ENCODE measurements around the gene PPP1R26.
A peak's percentile ranks its signal among the peaks of the same experiment; 100 is the strongest.

PPP1R26 gene

DNA sequence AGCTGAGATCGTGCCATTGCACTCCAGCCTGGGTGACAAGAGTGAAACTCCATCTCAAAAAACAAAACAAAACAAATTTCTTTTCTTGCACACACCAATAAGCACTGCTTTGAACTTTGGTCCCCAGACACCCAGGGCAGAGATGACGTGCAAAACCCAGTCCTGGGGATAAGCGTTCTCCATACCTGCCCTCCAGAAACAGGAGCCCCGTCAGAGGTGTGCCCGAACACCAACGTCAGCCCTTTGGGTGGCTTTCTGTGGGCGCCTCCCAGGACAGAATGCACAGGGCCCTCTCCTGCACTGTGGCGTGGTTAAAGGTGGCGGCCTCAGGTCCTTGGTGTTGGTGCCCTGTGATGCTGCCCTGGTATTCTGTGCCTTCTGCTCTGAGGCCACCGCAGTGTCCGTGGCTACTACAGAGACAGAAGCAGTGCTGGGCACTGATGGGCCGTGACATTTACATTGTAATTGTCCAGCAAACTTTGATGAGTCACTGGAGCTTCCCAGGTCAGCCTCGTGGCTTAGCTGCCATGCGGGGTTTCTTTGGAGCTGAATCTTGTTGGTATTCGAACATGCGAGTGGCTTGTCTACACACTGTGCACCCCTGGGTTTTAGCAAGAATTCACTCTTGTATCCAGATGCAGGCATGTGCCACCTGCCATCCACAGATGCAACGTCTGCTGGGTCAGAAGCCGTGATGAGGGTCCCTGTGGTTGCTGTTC is 9.8 kb downstream of the PPP1R26 start:
- no peak for DNase-seq (ENCODE audit: low read depth in 2 of 2)

DNA sequence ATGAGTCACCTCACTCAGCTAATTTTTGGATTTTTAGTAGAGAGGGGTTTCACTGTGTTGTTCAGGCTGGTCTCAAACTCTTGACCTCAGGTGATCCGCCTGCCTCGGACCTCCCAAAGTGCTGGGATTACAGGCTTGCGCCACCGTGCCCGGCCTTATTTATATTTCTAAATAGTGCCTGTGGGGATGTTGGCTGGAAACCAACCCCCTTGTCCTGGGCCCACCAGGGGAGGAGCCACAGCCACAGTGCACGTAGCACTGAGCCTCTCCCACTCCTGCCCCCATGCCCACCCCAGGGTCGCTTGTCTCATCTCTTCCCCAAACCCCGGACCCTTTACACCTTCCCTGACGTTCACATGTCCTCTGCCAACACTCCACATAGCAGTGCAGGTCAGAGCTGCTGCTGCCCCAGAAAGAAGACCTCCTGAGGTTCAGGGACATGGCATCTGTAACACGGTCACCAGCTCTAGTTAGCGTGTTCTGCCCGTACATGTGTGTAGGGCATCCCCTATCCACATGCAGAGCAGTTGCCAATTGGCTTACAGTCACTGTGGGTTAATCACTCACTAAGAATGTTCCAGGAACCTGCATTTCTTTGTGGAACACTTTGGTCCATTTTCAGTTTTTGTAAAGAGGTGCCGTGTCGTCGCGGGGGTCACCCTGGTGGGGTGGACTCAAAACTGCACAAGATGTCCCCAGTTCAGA is 10.7 kb downstream of the PPP1R26 start:
- DNase-seq (ENCODE audit: low read depth in 2 of 2): no peak

DNA sequence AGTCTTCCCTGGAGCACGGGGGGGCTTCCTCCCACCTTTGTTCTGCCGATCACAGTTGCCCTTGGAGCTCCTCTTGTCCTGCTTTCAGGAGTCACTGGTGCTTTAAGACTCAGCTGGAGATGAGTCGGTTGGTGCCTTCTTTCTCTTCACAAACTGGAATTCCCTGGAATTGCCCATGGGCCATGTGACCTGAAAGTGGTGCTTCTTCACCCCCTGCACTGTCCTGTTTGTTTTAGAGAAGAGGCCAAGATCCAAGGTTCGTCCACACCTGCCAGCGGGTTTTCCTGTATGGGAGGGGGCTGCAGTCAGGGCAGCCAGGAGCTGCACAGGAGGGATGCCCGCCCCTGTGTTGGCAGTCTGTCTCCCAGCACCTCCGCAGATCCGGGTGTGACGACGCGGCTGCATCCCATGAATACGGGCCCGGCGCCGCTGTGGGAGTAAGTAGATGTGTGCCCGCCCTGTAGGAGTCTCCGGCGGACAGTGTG is 11.4 kb downstream of the PPP1R26 start:
- no peak for DNase-seq (ENCODE audit: low read depth in 2 of 2)

DNA sequence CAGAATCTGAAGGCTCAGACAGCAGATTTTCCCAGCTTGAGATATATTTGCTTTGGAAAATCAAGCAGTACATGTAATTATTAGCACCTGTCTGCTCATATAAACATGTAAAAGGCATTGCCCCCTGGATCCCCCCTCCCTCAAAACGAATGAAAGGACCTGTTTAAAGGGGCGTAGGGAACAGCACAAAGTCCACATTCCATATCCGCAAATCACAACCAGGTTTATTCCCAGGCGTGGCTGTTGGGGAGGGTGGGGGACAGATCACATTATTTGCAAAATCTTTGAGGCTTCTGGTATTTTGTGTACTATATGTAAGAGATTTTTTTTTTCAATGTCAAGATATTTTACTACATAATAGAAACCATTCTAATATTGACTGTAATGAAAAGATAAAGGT is 12.2 kb downstream of the PPP1R26 start:
- no peak for DNase-seq (ENCODE audit: low read depth in 2 of 2)

DNA sequence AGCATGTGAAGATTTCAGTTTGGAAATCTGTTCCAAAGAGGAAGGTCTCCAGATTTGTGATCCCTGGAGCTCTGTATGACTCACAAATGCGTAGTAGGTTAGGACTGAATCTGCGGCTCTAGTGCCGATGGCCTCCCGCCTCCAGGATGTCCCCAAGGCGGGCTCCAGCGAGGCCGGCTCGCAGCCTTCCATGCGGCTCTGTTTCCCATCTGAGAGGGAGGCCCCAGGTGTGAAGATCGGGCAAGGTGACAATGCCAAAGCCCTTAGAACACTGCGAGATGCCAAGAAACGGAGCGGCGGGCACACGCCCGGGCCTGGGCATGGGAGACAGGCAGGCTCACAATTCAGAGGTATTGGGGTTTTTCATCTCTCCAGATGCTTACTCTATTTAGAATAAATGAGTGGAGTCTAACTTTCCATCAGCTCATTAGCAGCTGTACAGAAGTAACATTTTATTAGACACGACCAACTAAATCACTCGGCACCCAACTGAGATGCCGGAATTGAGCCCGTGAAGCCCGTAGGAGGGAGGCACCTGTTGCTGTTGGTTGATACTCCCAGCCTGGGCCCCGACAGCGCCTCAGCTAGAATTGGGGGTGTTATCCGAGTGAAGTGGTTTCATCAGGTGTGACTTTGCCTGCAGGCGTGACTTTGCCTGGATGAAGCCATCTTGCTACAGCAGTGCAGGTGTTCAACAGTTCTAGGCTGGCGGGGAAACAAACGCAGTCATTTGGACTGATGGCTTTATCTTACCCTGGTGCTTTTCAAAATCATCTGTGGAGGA is 13.5 kb downstream of the PPP1R26 start:
- no peak for DNase-seq (ENCODE audit: low read depth in 2 of 2)

DNA sequence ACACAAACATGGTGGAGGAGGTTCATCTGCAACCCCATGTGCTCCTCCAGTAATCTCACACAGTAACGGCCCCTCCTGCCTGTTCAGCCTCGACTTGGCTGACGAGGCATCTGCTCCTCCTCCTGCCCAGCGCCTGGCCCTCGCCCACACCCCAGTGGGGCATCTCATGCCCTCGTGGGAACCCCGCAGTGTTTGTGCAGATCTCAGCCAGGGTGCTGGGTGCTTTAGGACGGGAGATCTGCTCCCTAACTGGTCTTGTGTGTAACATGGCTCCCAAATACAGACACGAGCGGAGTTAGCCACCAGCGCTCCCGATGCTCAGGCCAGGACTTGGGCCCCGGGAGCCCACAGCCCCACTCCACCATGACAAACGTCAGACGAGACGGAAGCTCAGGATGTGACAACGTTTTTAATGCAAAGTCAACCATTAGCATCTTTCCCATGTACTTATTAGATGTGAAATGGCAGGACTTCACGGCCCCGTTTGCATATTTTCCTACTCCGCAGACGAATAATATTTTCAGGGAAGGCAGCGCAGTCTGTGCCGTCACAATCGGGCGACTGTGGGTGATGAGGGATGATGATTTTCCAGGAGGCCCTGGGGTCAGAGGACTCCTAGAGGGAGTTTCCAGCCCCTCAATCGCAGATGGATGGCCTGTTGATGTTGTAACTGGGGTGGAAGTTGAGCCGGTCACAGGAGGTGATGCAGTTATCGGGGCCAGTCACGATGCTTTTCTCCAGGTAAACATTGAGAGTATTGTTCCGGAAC is 15.4 kb downstream of the PPP1R26 start:
- DNase-seq (ENCODE audit: low read depth in 2 of 2): no peak

DNA sequence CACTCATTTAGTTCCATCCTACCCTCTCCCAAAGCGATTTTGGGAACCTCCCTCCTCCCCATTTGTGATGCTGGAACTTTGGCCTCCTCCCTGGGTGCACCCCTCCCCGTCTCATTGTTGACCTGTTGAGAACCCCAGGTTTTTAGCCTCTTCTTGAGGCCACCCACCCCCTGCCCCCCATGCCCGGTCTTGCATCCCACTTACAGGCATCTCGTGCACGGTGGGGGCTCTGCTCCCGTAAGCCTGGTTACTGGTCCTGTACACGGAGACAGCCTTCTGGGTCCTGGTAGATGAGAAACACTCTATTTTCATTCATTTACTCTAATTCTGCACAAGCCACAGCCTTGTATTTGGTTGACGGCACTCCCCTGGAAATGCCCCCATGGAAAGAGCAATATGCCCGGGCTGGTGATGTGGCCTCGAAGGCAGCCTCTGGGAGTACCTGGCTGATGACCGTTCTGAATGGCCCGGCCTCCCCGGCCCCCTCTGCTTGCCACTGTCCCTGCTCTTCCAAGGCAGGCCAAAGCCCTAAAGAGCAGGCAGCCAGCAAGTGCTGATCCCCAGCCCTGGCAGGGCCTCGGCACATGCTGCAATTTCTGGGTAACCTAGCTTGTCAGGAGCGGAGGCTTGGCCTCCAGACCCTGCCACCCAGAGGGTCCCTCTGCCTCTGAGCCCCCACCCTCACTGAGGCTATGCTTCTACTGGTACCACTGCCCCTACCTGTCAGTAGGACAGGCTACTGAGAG is 19.0 kb downstream of the PPP1R26 start:
- DNase-seq (ENCODE audit: low read depth in 2 of 2): no peak

DNA sequence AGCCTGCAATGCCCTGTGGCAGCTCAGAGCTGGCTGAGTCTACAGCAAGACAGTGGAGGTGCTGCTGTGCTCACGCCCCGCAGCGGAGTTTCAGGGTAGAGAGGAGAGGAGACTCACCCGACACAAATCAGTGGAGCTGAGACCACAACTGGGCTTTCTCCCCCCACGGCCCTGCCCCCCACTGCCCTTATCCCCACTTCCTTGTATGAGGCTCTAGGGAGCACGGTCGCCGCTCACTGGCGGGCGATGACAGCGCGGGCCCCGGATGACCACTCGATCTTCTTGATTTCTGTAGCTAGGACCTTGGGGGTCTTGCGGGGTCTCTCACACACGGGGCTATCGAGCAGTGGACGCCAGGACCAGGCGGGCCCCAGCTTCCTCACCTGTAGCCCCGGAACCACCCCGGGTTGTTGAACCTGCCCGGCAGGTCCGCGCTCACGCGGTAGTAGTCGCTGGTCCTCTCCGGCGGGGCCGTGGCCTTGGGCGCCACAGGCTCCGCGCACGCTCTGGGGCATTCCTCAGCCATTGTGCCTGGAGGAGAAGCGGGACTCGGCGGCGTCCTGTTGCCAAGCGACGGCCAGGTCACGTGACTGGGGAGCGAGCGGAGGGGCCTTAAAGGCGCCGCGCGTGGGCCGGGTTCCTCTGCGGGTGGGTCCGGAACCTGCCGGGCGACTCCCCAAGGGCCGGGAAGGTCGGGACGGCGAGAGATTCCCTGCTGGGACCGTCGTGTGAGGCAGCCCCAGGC is 19.9 kb downstream of the PPP1R26 start:
- DNase-seq (ENCODE audit: low read depth in 2 of 2): peak; percentile 79 to 83

DNA sequence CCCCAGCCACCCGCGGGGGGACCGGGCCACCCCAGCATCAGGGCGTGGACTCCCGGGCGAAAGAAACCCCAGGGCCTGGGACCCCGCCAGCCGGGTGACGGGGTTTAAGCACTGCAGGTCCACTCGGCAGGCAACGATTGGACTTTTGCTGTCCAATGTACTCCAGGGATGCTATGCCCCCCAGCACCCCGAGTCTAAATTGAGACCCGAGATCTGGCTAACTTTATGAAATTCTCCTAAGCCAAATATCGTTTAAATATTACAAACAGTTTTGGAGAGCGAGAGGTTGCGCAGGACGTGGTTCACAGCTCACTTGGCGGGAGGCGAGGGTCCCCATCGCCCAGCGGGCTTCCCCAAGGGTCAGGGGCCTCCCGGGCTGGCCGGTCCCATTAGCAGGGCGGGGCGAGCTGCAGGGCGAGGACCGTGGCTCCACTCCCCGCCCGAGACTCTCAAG is 20.5 kb downstream of the PPP1R26 start:
- DNase-seq (ENCODE audit: low read depth in 2 of 2): no peak

DNA sequence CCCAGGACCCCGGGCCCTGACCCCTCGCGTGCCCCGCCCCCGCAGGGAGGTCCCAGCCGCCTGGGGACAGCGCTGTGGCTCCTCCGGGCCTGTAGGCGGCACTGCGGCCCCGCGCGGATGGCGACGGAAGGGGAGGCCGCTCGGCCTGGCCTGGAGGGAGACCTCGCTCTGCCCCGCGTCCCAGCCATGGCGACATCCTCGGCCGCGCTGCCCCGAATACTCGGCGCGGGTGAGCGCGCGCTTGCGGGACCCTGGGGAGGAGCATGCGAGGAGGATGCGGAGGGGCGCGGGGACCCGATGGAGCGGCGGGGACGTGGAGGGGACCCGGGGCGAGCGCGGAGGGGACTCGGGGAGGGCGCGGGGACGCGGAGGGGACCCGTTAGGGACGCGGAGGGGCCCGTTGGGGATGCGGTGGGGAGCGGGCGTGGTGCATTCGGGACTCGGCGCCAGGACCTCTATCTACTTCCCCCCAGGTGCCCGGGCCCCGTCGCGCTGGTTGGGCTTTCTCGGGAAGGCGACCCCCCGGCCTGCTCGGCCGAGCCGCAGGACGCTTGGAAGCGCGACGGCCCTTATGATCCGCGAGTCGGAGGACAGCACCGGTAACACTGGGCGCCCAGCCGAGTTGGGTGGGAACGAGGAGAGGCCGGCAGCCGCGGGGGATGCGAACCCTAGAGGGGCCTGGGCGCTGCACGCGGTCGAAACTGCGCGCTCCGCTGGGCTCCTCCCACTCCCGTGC is 21.1 kb downstream of the PPP1R26 start, which contains the start of gene MRPS2:
TSS of gene MRPS2 (plus strand) at position 158 of the 736 bp plus-strand sequence. CDS start at position 187, 29 bp downstream.
- peak; percentile 63 to 74 for DNase-seq (ENCODE audit: low read depth in 2 of 2)

DNA sequence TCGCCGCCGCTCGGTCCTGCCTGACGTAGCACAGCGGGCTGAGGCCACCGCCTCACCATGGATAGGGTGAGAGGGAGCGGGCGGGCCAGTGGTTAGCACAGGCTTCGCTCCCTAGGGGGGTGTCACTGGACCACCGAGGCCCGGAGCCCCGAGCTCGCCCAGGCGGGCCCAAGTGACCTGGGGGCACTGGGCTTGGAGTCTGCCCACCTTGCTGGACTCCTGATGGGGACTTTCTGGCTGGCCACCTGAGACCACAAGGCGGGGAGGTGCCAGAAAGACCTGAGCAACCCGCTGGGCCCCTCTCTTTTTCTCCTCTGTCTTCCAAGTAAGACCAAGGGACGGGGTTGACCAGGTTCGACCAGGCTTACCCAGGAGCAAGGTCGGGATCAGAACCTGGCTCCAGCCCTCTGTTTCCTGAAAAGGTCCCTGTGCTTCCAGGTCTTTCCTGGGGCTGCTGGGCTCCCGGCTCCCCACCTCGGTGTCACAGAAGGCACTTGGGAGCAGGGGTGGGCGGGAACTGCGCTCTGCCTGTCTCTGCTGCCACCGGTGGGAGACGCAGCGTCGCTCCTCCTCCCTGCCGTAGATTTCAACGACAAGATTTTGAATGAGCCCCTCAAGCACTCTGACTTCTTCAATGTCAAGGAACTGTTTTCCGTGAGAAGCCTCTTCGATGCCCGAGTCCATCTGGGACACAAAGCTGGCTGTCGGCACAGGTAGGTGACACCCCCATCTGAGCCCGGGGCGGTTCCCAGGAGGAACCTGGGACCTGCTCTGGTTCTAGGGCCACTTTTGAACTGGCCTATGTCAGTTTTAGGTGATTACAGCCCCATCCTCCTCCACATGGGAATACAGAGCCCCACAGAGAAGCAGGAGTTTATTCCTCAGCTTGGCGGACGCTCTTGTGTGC is 21.9 kb downstream of the PPP1R26 start:
- DNase-seq (ENCODE audit: low read depth in 2 of 2): no peak

DNA sequence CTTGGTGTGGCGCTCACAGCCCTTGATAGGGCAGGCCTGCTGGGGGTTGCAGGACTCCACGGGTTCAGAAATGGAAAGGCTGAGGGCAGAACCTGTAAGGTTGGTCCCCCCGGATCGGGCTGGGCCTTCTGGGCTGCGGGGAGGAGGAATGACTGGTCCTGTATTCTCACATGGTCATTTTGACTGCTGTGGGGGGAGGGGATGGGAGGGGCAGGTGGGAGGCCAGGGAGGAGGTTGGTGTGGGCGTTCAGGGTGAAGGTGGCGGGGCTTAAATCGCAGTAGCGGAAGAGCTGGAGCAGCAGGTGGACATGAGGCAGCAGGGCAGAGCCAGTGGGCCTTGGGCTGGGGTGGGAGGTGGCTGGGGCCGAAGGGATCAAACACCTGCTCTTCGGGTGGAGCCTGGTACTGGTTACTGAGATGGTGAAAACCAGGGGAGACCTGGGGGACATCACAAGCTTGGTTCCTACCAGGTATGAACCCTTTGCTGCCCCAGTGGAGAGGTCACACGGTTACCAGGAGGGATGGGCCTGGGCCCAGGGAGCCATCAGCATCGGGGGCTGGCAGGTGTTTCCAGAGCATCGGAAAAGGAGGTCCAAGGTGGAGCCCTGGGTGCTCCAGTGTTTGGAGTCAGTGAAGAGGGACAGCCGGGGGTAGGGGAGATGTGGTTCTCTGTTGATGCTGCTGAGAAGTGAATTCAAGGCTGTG is 22.7 kb downstream of the PPP1R26 start:
- no peak for DNase-seq (ENCODE audit: low read depth in 2 of 2)

DNA sequence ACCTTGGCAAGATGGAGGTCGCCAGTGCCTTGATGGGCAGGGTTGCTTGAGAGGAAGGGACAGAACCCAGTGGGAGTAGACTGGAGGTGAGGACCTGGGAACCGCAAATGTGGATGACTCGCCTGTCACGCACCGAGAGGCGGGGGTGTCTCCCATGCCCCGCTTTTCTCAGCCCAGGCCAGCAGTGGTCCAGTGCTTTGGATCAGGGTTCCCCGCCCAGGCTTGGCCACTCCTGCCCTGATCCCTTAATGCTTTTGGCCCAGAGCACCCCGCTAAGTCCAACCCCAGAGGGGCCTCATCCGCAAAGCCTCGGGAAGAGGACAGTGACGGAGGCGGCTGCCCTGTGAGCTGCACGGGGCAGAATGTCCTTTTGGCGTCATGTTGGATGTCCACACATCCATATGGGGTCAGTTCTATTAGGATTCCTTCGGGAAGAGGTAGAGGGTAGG is 23.3 kb downstream of the PPP1R26 start:
- no peak for DNase-seq (ENCODE audit: low read depth in 2 of 2)

DNA sequence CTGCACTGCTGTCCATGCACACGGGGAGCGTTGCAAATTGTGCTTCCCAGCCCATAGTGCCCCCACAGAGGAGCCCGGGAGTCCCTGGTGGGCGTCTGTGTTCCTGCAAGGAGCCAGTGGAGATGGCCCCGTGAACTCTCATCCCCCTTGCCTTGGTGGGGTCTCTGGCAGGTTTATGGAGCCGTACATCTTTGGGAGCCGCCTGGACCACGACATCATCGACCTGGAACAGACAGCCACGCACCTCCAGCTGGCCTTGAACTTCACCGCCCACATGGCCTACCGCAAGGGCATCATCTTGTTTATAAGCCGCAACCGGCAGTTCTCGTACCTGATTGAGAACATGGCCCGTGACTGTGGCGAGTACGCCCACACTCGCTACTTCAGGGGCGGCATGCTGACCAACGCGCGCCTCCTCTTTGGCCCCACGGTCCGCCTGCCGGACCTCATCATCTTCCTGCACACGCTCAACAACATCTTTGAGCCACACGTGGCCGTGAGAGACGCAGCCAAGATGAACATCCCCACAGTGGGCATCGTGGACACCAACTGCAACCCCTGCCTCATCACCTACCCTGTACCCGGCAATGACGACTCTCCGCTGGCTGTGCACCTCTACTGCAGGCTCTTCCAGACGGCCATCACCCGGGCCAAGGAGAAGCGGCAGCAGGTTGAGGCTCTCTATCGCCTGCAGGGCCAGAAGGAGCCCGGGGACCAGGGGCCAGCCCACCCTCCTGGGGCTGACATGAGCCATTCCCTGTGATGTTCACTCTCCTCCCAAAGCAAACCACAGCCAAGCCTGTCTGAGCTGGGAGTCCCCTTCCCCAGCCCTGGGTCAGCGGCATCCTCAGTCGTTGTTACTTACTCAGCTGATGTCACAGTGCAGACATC is 24.0 kb downstream of the PPP1R26 start:
- DNase-seq (ENCODE audit: low read depth in 2 of 2): no peak

DNA sequence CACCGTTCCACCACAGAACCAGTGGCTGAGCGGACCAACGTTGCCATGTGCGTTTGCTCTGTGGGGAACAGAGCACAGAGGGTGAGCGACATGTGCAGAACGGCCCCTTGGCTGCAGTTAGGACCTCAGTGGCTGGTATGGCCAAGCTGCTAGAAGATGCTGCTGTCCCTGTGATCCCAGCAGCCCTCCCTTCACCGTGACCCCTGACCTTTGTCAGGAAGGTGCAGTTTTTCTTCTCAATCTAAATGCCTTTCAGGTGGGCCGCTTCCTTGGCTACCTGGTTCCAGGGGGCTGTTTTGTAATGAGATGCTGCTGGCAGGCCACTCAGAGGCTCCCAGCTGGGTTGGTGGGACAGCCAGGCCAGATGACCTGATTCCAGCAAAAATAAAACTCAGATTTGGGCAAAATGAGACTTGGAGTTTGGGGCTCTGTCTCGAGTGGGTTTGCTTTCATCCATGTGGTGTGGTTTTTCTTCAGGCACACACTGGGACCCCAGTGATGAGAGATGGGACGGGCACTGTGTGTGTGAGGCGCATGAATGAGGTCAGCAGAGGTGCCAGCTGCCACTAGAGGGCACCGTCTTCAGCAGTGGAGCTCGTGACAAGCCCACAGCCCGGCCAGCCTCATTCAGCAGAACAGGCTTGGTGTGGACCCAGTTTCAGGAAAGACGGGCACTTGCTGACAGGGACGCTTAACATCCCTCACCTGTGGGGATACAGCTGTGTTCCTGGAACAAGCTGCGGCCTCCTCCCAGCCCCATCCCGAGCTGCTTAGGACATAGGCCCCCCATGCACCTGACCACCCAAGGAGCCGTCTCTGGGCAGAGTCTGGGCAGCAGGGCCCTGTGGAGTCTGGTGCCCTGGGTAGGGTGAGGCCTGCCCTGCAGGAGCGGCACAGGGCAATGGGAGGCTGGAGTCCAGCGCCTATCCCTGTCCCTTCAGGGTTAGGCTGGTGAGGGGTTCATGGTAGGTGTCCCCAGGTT is 25.0 kb downstream of the PPP1R26 start:
- DNase-seq (ENCODE audit: low read depth in 2 of 2): peak in 1 of 2 donors; percentile 20
